GM12892 (cell line): ENCODE results near the gene TSPAN33.

Experiments
- DNase-seq: peaks from one replicate; pipeline ENCODE4 v3.0.0; 2011; ENCODE audit not compliant: insufficient read length
- FAIRE-seq: peaks from 2 replicates; lab custom pipeline; 2011; peaks lifted over from hg19 to GRCh38; lab: Jason Lieb, UNC
- POLR2A ChIP-seq: IDR thresholded peaks from 2 replicates; pipeline ENCODE4 v1.6.1; 2011; ENCODE audit warnings: low read depth, low read length, control low read depth
- POLR2AphosphoS5 ChIP-seq: IDR thresholded peaks from 2 replicates; pipeline ENCODE4 v1.6.1; 2011; ENCODE audit warnings: low read depth, low read length, control low read depth
- TAF1 ChIP-seq: IDR thresholded peaks from 2 replicates; pipeline ENCODE4 v1.6.1; 2011; ENCODE audit warnings: low read depth, mild to moderate bottlenecking, control low read depth, low read length, borderline replicate concordance

The TSPAN33 gene

DNA sequence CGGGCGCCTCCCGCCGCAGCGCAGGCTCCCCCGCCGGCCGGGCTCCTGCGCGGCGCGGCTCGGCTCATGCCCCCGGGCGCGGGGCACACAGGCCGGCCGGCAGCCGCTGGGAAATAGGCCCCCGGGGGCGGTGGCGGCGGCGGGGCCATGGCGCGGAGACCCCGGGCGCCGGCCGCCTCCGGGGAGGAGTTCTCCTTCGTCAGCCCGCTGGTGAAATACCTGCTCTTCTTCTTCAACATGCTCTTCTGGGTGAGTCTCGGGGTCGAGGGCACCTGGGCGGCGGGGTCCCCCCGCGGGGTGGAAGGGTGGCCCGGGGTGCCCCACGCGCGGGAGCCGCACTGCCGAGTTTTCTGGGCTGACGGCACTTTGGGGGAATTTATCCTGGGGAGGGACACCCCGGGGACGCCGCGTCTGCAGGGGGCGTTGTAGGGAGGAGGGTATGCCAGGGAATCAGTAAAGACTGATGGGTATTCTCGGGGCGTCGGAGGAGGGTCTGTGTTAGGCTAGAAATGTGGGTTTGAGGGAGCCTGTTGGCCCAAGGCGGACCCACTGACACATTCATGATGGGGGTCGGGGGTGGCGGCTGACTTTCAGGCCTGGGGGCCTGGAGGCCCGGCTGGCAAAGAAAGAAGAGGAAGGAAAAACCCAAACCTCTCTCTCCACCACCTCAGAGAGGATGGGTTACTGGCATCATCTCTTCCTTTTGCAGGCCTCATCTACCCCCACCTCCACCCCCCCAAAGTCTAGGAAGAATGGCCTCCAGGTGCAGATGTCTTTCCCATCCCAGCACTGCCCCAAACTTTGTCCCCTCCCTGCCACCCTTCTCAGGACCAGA, 544 bp downstream of the TSPAN33 start:
- no peak for FAIRE-seq
- no peak for DNase-seq
- TF ChIP-seq TAF1 (0 out of 2 replicates have a peak, but pooled peaks have one; percentile 5), POLR2AphosphoS5 (no peak)

DNA sequence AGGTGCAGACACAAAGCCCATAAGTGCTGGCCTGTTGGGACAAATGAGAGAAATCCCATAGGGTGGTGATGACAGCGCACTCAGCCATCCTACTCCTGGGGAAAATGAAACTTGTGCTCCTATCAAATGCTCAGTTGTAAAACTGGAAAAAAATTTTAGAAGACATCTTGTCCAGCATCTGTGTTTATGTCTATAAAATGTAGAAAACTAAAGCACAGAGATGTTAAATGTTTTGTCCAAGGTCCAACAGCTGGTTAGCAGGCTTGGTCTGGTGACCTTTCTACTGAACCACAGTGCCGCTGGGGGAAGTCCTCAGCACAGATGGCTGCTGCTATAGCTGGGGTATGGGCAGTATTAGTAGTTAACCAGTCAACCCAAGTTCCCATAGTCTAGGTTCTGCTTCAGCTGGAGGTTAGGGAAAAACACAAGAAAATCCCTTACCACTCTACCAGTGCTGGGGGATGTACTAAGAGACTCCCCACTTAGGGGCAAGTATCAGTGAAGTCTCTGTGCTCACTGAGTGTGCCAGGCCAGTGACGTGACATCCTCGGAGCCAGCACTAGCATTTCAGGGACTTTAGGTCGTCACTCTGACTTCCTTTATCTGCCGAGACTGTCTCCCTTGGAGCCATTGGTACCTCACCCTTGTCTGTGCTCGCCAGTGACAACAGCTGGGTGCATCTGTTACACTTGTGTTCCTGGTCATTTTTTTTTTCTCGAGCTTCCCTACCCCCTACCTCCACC, 1.9 kb downstream of the TSPAN33 start:
- peak; percentile 97 for FAIRE-seq
- TF ChIP-seq TAF1 (no peak; the same call in 1 of the 2 replicates), POLR2A (peak; percentile 81), POLR2AphosphoS5 (peak; percentile 78)
- no peak for DNase-seq

DNA sequence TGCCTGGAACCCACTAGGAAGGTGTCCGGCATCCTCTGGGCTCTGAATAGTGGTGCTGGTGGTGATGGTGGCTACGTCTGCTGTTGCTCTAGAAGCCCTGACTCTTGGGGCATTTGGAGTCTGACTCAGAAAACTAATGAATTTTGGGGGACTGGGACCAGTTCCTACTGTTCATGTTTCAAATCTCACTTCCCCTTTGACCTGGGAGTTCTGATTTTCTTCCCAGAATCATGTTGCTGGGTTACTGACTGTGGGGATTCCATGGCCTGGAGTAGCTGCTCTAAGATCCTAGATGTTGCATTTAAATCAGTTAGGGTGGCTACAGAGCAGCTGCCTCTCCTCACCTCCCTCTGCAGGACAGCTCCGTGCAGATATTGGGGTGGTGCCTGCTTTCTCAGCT, 3.2 kb downstream of the TSPAN33 start:
- TF ChIP-seq POLR2AphosphoS5 (no peak), POLR2A (no peak), TAF1 (no peak)
- DNase-seq (no peak), FAIRE-seq (no peak)

DNA sequence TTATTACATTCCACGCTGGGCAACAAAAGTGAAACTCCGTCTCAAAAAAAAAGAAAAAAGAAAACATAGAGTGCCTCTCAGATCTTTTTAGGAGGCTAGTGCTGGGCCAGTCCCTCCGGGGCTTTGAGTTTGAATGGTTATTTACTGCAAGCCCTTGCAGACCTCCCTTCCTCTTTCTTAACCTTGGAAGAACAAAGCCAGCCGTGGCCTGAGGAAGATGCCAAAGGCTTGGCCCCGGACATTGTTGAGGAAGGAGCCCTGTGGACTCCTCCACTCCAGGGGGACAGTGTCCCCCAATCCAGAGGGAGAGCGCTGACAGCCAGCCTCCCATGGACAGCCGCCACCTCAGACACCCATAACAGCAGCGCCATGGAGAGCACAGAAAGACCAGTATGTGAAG, 5.0 kb downstream of the TSPAN33 start:
- TF ChIP-seq POLR2A: no peak
- no peak for TF ChIP-seq POLR2AphosphoS5
- DNase-seq (no peak), FAIRE-seq (no peak)

DNA sequence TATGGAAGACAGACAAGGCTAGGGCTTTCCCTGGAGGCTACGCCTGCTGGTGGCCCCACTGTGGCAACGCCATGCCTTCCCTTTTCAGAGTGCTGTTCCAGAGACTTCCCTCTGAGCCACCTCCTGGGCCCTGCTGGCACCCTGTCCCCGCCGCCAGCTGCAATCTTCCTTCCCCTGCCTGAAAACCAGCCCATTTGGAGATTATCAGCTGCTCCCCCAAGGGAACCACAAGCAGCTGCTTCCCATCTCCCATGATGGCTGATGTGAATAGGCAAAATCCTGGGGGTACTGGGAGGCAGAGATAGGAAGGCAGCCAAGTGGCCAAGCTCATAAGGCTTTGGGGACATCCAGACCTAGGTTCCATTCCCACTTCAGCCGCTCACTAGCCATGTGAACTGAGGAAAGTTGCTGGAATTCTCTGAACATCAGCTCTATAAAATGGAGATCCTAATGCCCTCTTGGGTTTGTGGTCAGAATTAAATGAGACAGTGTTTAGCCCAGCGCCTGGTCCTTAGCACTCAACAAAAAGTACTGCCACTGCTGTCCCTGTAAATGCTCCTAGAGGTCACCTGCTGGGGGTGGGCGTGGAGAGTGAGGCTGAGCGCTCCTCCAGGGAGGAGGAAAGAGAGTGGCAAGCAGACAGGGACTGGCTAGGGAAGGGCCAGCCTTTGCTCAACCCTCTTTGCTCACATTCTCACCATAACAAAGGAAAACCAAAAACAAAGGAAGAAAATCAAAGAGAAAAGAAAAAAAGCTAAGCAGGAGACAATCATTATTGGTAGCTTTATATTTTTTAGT, 5.9 kb downstream of the TSPAN33 start:
- DNase-seq (no peak), FAIRE-seq (no peak)
- TF ChIP-seq POLR2A: 0 out of 2 replicates have a peak, but pooled peaks have one; percentile 11
- TF ChIP-seq POLR2AphosphoS5: no peak
- TF ChIP-seq TAF1: no peak

DNA sequence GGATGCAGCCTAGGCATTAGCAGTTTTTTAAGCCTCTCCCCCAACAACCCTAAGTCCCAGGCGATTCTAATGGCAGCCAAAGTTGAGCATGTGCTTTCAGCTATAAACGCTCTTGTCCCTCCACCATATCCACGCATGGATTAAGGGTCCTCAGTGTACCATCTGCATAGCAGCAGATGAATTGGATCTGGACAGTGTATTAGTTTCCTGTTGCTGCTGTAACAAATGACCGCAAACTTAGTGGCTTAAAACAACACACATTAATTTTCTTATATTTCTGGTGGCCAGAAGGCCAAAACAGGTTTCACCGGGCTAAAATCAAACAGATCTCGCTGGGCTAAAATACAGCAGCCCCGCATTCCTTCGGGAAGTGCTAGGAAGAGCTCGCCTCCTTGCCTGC, 13.1 kb downstream of the TSPAN33 start:
- TF ChIP-seq POLR2AphosphoS5 (no peak), TAF1 (no peak), POLR2A (no peak)
- DNase-seq (no peak), FAIRE-seq (no peak)

DNA sequence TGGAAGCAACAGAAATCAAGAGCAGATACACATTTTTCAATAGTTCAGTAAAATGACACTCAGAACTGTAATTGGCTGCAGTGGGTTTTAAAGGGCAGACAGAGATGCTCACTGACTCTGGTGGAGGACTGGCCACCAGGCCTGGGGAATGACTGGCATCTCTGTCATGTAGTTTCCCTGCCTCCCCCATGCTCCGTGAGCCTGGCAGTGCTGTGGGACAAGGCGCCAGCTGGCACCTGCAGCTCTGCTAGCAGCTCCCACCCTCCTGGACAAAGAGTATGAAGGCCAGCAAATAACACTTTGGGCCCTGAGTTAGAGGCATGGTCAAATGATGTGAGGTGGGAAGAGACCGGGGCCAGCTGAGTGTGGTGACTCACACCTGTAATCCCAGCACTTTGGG, 15.0 kb downstream of the TSPAN33 start:
- no peak for TF ChIP-seq TAF1
- TF ChIP-seq POLR2A: no peak
- TF ChIP-seq POLR2AphosphoS5: no peak
- DNase-seq (no peak), FAIRE-seq (no peak)

DNA sequence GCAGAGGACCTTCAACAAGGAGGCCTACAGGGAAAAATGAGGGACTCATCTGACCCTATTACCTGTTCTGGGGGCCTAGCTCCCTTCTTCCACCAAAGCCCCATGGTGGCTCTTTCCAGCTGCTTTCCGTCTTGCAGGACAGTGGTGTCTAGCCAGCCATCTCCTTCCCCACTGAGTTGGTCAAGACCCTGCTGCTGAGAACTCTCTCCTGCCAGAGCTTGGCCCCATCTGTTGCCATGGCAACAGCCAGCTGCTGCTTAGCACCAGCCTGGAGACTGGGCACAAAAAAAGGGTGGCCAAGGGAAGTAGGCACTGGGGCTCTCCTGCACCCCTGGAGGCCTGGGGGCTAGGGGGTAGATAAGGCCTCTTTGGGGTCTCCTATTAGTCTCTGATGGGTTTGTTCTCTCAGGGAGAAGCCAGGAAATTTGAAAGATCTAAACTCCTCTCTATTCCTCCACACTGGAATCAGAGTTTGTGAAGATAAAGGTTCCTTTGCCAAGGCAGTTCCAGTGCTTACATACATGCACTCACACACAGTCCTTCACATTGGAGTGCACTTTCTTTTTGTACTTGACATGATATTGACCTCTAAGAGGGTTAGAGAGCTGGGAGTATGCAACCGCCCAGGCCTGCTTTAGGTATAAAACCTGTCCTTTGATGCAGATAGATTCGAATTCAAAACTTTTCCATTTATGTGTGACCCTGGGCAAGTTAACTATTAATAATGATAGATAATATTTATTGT, 15.8 kb downstream of the TSPAN33 start:
- peak; percentile 38 for FAIRE-seq
- TF ChIP-seq POLR2AphosphoS5: no peak
- TF ChIP-seq TAF1: no peak
- no peak for TF ChIP-seq POLR2A
- DNase-seq: no peak

DNA sequence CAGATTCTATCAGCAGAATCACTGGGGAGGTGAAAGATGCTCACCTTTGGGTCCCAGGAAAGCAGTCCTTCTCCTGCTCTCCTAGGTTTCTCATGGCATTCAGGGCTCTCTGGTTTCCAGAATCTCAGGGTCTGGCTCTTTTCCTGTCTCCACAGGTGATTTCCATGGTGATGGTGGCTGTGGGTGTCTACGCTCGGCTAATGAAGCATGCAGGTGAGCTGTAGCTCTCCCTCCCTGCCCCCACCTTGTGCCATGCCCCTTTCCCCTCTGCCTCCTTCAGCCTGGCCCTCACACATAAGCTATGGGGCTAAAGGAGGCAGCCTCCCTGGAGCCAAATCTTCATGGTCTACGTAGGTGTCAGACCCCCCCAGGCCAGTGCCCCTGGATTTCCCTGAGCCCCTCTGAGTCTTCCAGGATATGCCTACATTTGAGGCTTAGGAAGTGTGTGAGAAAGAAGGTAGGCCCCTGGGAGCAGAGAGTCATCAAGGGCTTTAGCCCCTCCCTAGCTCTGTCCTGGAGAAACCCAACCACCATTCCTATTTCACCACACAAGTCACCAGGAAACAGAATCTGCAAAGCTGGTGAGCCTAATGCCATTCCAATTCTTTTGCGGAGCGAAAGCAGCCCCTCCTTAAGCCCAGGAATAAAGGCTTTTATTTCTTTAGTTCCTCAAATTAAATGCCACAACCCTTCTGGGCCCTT, 17.2 kb downstream of the TSPAN33 start:
- DNase-seq (no peak), FAIRE-seq (no peak)
- TF ChIP-seq POLR2A (no peak; the same call in 1 of the 2 replicates), POLR2AphosphoS5 (no peak), TAF1 (no peak)

DNA sequence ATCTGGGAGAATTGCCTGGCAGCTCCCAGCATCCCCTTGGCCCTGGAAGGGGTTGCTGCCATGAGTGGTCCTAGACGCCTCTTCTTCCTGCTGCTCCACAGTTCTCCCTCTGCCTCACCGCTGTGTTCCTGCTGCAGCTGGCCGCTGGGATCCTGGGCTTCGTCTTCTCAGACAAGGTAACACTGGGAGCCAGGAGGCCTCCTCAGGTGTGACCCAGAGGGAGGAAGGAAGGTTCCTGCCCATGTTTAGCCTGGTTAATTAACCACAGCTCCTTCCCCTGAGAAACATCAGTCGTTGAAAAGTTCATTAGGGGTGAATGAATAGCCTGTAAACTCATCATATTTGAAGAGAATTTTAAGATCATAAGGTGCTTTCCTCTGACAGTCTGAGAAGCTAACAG, 18.2 kb downstream of the TSPAN33 start:
- DNase-seq (no peak), FAIRE-seq (no peak)
- no peak for TF ChIP-seq POLR2A
